Measurements from ENCODE around the gene TBL1Y. TPM values are rescaled to one million over a fixed set of nuclear protein-coding genes. Genes with fewer than 3 reads are reported as not detected.

TBL1Y gene
- total RNA-seq, 2 donors from 2014 or later = 6.9 TPM; not detected in 1

- no peak overlapping the region for H3K4me3 Mint-ChIP-seq
- H3K27me3 Mint-ChIP-seq (ENCODE audit: insufficient read depth) = no peaks in the 10 kb centered on the region
- no peak for DNase-seq
- WGBS, 2 experiments (ENCODE audit: insufficient coverage in 1 of 2, insufficient read length in 1 of 2) = 96% methylated on average over 4 of the region's 4 CpGs; no CpG with 5 or more reads in 1 of the 2 experiments
- Histone ChIP-seq H3K4me3 (ENCODE audit: low read length) (no peak overlapping the region), H3K27ac (ENCODE audit: low read depth, low read length) (no peak overlapping the region), H3K27me3 (ENCODE audit: control insufficient read depth, insufficient read depth, low read length, poor library complexity, severe bottlenecking) (no peaks in the 10 kb centered on the region), H3K9ac (ENCODE audit: extremely low read depth, low read length, poor library complexity, severe bottlenecking) (no peak overlapping the region), H3K9me3 (ENCODE audit: control insufficient read depth, low read length) (no peaks in the 10 kb centered on the region), H3K36me3 (ENCODE audit: control insufficient read depth, insufficient read depth, low read length) (peaks cover 4% of the 10 kb centered on the region), H3K4me1 (ENCODE audit: control insufficient read depth, insufficient read depth, low read length) (peaks cover 4% of the 10 kb centered on the region)
- no peak overlapping the region for H3K27ac Mint-ChIP-seq
- H3K36me3 Mint-ChIP-seq (ENCODE audit: low read depth) = no peaks in the 10 kb centered on the region
- no peaks in the 10 kb centered on the region for H3K4me1 Mint-ChIP-seq
- no peaks in the 10 kb centered on the region for H3K9me3 Mint-ChIP-seq
- TF ChIP-seq, protein P1, sequence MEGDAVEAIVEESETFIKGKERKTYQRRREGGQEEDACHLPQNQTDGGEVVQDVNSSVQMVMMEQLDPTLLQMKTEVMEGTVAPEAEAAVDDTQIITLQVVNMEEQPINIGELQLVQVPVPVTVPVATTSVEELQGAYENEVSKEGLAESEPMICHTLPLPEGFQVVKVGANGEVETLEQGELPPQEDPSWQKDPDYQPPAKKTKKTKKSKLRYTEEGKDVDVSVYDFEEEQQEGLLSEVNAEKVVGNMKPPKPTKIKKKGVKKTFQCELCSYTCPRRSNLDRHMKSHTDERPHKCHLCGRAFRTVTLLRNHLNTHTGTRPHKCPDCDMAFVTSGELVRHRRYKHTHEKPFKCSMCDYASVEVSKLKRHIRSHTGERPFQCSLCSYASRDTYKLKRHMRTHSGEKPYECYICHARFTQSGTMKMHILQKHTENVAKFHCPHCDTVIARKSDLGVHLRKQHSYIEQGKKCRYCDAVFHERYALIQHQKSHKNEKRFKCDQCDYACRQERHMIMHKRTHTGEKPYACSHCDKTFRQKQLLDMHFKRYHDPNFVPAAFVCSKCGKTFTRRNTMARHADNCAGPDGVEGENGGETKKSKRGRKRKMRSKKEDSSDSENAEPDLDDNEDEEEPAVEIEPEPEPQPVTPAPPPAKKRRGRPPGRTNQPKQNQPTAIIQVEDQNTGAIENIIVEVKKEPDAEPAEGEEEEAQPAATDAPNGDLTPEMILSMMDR (conservative IDR thresholded peaks at IDR 0.05) = no peak
Observed at GRCh38 chrY:6974971-6975370, 64.5 kb downstream of the TBL1Y start.

DNA sequence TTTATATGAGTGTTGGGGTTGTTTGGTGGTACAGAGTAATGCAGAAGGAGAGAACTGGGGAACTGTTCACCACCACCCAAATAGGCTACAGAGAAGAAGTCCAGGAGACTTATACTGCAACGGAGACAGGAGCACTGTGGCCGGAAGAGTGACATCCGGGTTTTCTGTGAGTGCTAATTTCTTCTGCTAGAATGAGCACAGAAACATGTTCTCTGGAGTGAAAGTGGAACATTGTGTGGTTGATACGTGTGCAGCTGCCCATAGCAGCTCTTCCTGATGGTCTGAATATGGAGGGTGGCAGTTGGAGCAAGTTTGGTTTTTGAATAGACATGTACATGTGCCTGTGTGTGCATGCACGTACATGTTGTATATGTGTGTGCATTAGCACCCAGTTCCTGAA, 67.3 kb downstream of the TBL1Y start:
- H3K36me3 ChIP-seq (ENCODE audit: control insufficient read depth, insufficient read depth, low read length) = peaks cover 4% of the 10 kb centered on the region
- H3K4me3 Mint-ChIP-seq = no peak overlapping the region
- TF ChIP-seq, protein P1 (conservative IDR thresholded peaks at IDR 0.05) = no peak
- no peak overlapping the region for H3K27ac Mint-ChIP-seq
- H3K27me3 Mint-ChIP-seq (ENCODE audit: insufficient read depth) = no peaks in the 10 kb centered on the region
- DNase-seq = no peak
- H3K4me1 ChIP-seq (ENCODE audit: control insufficient read depth, insufficient read depth, low read length) = peaks cover 4% of the 10 kb centered on the region
- H3K9me3 Mint-ChIP-seq = no peaks in the 10 kb centered on the region
- H3K9ac ChIP-seq (ENCODE audit: extremely low read depth, low read length, poor library complexity, severe bottlenecking) = no peak overlapping the region
- no peak overlapping the region for H3K27ac ChIP-seq (ENCODE audit: low read depth, low read length)
- 94 to 100% methylated on average over 3 to 5 of the region's 5 CpGs for WGBS, 2 experiments (ENCODE audit: insufficient coverage in 1 of 2, insufficient read length in 1 of 2)
- no peaks in the 10 kb centered on the region for H3K4me1 Mint-ChIP-seq
- no peaks in the 10 kb centered on the region for H3K27me3 ChIP-seq (ENCODE audit: control insufficient read depth, insufficient read depth, low read length, poor library complexity, severe bottlenecking)
- no peaks in the 10 kb centered on the region for H3K9me3 ChIP-seq (ENCODE audit: control insufficient read depth, low read length)
- no peak overlapping the region for H3K4me3 ChIP-seq (ENCODE audit: low read length)
- H3K36me3 Mint-ChIP-seq (ENCODE audit: low read depth) = no peaks in the 10 kb centered on the region

GRCh38 chrY:6983221-6983620, 72.7 kb downstream of the TBL1Y start:
- 94% methylated on average over 3 of the region's 3 CpGs; no CpG with 5 or more reads in 1 of the 2 experiments for WGBS, 2 experiments (ENCODE audit: insufficient coverage in 1 of 2, insufficient read length in 1 of 2)
- no peak overlapping the region for H3K27ac ChIP-seq (ENCODE audit: low read depth, low read length)
- H3K4me3 ChIP-seq (ENCODE audit: low read length) = no peak overlapping the region
- H3K4me3 Mint-ChIP-seq = no peak overlapping the region
- TF ChIP-seq, protein P1 (conservative IDR thresholded peaks at IDR 0.05) = no peak
- H3K9ac ChIP-seq (ENCODE audit: extremely low read depth, low read length, poor library complexity, severe bottlenecking) = no peak overlapping the region
- H3K36me3 Mint-ChIP-seq (ENCODE audit: low read depth) = no peaks in the 10 kb centered on the region
- no peaks in the 10 kb centered on the region for H3K9me3 ChIP-seq (ENCODE audit: control insufficient read depth, low read length)
- H3K9me3 Mint-ChIP-seq = no peaks in the 10 kb centered on the region
- no peaks in the 10 kb centered on the region for H3K27me3 Mint-ChIP-seq (ENCODE audit: insufficient read depth)
- no peak for DNase-seq
- H3K36me3 ChIP-seq (ENCODE audit: control insufficient read depth, insufficient read depth, low read length) = peaks cover 7% of the 10 kb centered on the region
- no peaks in the 10 kb centered on the region for H3K4me1 ChIP-seq (ENCODE audit: control insufficient read depth, insufficient read depth, low read length)
- no peaks in the 10 kb centered on the region for H3K27me3 ChIP-seq (ENCODE audit: control insufficient read depth, insufficient read depth, low read length, poor library complexity, severe bottlenecking)
- no peak overlapping the region for H3K27ac Mint-ChIP-seq
- H3K4me1 Mint-ChIP-seq = no peaks in the 10 kb centered on the region
